ENCODE results near the gene KCNJ5. TPM values are rescaled to one million over a fixed set of nuclear protein-coding genes. Genes with fewer than 3 reads are reported as not detected.

KCNJ5 gene
- total RNA-seq, 1 experiment from 2014 or later = 0.11 TPM

DNA sequence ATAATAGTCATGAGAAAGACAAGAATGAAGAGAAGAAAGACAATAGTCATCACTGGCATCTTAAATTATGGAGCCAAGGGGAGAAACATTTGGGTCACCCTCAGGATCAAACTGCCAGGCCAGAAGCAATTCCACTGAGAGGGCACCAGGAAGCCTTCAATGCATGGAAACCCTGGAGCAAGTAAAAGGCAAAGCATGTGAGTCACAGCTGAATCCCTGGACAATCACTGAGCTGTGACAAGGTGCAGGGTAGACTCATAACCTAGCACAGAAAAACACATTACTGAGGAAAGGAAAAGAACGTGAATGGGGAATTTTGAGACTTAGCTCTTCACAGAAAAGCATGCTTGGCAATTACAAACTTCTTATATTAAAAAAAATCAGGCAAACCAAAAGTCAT, 25.7 kb upstream of the KCNJ5 start:
- Histone ChIP-seq H3K23me2 (ENCODE audit: insufficient read length, low read depth, low read length, poor library complexity, severe bottlenecking) (no peaks in the 10 kb centered on the region), H3K79me1 (ENCODE audit: insufficient read depth, low read depth, low read length, poor library complexity, severe bottlenecking) (no peaks in the 10 kb centered on the region), H3K4me2 (ENCODE audit: insufficient read depth, insufficient read length, low read length) (no peak overlapping the region), H3K27me3 (ENCODE audit: insufficient read depth, low read length) (no peaks in the 10 kb centered on the region), H3K9me3 (ENCODE audit: control insufficient read depth, low read depth, low read length) (no peaks in the 10 kb centered on the region), H2AK5ac (ENCODE audit: insufficient read length, low read length) (no peak overlapping the region), H4K20me1 (ENCODE audit: control insufficient read depth, insufficient read depth, insufficient read length) (no peaks in the 10 kb centered on the region), H3K4ac (ENCODE audit: low read depth, low read length) (no peak overlapping the region), H3K79me2 (ENCODE audit: insufficient read depth, low read length) (no peaks in the 10 kb centered on the region), H3K18ac (ENCODE audit: insufficient read length, low read depth, low read length) (no peak overlapping the region), H2BK12ac (ENCODE audit: insufficient read length, low read depth, low read length) (no peak overlapping the region), H3K4me1 (ENCODE audit: insufficient read depth, low read length) (peaks cover under 1% of the 10 kb centered on the region; the same call in 1 of the 2 replicates), H4K5ac (ENCODE audit: insufficient read length, low read depth, low read length) (no peak overlapping the region), H3K27ac (ENCODE audit: insufficient read length, low read depth, low read length) (no peak overlapping the region), H2BK120ac (ENCODE audit: low read depth, low read length, poor library complexity, severe bottlenecking) (no peak overlapping the region), H3K56ac (ENCODE audit: insufficient read length, low read depth, low read length) (no peak overlapping the region), H3T11ph (ENCODE audit: low read length) (no peak overlapping the region), H3K9ac (ENCODE audit: extremely low read depth, insufficient read length, low read length) (no peak overlapping the region), H4K8ac (replicated peaks; ENCODE audit: insufficient read length, low read depth, low read length) (no peak overlapping the region), H3K23ac (ENCODE audit: insufficient read length, low read depth, low read length) (no peak overlapping the region), H3K14ac (ENCODE audit: insufficient read depth, low read length) (no peak overlapping the region), H2BK15ac (ENCODE audit: low read depth, low read length) (no peak overlapping the region), H4K91ac (ENCODE audit: insufficient read length, low read depth, low read length) (no peak overlapping the region), H2BK5ac (ENCODE audit: insufficient read length, low read length) (no peak overlapping the region), H2BK20ac (ENCODE audit: low read depth, low read length, poor library complexity, severe bottlenecking) (no peak overlapping the region), H2AFZ (ENCODE audit: low read length) (no peak overlapping the region)
- peaks cover 24% of the 10 kb centered on the region in 2 experiments for H3K4me1 Mint-ChIP-seq
- no peak overlapping the region for H3K27ac Mint-ChIP-seq
- H3K27me3 Mint-ChIP-seq (ENCODE audit: low read depth) = peaks cover 7% of the 10 kb centered on the region
- TF ChIP-seq, protein P1, sequence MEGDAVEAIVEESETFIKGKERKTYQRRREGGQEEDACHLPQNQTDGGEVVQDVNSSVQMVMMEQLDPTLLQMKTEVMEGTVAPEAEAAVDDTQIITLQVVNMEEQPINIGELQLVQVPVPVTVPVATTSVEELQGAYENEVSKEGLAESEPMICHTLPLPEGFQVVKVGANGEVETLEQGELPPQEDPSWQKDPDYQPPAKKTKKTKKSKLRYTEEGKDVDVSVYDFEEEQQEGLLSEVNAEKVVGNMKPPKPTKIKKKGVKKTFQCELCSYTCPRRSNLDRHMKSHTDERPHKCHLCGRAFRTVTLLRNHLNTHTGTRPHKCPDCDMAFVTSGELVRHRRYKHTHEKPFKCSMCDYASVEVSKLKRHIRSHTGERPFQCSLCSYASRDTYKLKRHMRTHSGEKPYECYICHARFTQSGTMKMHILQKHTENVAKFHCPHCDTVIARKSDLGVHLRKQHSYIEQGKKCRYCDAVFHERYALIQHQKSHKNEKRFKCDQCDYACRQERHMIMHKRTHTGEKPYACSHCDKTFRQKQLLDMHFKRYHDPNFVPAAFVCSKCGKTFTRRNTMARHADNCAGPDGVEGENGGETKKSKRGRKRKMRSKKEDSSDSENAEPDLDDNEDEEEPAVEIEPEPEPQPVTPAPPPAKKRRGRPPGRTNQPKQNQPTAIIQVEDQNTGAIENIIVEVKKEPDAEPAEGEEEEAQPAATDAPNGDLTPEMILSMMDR (conservative IDR thresholded peaks at IDR 0.05) = no peak
- no peaks in the 10 kb centered on the region; a peak in 1 of 5 replicates for H3K9me3 Mint-ChIP-seq
- no peaks in the 10 kb centered on the region for H3K36me3 Mint-ChIP-seq (ENCODE audit: insufficient read depth in 1 of 3, low read depth in 3 of 3)
- WGBS (ENCODE audit: extremely low coverage, insufficient read length, low lambda C conversion rate) = no CpG with 5 or more reads among the region's 1 CpG
- no peak for DNase-seq
- H3K4me3 Mint-ChIP-seq = no peak overlapping the region

All from H9 (cell line).